BLaER1 (cell line): ENCODE measurements around the gene ARHGAP25.

Source experiments
- H3K27ac ChIP-seq: shearing (Covaris generic); formaldehyde crosslinking; 2 replicates; pipeline ENCODE4 v1.8.1; 2022
- H3K27me3 ChIP-seq: shearing (Covaris generic); formaldehyde crosslinking; 2 replicates; pipeline ENCODE4 v1.8.1; 2022
- H3K36me3 ChIP-seq: shearing (Covaris generic); formaldehyde crosslinking; 2 replicates; pipeline ENCODE4 v1.8.1; 2022
- H3K4me1 ChIP-seq: shearing (Covaris generic); formaldehyde crosslinking; 2 replicates; pipeline ENCODE4 v1.8.1; 2022
- H3K4me2 ChIP-seq: shearing (Covaris generic); formaldehyde crosslinking; 2 replicates; pipeline ENCODE4 v1.8.1; 2022
- H3K4me3 ChIP-seq: shearing (Covaris generic); formaldehyde crosslinking; 2 replicates; pipeline ENCODE4 v1.8.1; 2022
- H3K9ac ChIP-seq: shearing (Covaris generic); formaldehyde crosslinking; 2 replicates; pipeline ENCODE4 v1.8.1; 2022
- H3K9me3 ChIP-seq: shearing (Covaris generic); formaldehyde crosslinking; 2 replicates; pipeline ENCODE4 v1.8.1; 2022
- H4K20me1 ChIP-seq: shearing (Covaris generic); formaldehyde crosslinking; 2 replicates; pipeline ENCODE4 v1.8.1; 2022
- Cebpa-rat ChIP-seq: shearing (Covaris generic); IDR thresholded peaks from 2 replicates; pipeline ENCODE4 v1.8.1; 2022

The ARHGAP25 gene

DNA sequence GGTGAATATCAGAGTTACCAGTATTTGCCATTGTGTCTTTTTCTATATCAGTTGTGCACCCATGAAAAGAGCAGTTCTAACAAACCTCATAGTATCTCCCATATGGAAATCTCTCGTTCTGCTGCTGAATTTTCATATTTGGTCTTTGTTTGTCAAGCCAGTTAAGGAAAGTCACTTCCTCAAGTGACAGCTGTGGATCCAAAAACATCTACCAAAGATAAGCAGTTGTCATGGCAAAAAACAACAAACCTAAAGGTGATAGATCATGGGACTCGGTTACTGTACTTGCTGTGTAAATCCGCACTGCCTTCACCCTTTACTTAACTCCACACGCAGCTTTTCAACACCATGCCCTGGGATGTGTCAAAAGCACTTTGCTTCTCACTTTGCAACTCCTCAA is 119.3 kb downstream of the ARHGAP25 start:
- no peak for TF ChIP-seq Cebpa-rat
- no peaks in the 10 kb centered on the region for H3K9me3 ChIP-seq
- peaks cover 17% of the 10 kb centered on the region for H3K4me1 ChIP-seq
- no peaks in the 10 kb centered on the region for H3K36me3 ChIP-seq
- H3K27me3 ChIP-seq, result no peaks in the 10 kb centered on the region
- no peak overlapping the region for H3K4me2 ChIP-seq
- no peak overlapping the region for H3K4me3 ChIP-seq
- no peak overlapping the region for H3K9ac ChIP-seq
- H4K20me1 ChIP-seq, result no peaks in the 10 kb centered on the region
- H3K27ac ChIP-seq, result no peak overlapping the region

DNA sequence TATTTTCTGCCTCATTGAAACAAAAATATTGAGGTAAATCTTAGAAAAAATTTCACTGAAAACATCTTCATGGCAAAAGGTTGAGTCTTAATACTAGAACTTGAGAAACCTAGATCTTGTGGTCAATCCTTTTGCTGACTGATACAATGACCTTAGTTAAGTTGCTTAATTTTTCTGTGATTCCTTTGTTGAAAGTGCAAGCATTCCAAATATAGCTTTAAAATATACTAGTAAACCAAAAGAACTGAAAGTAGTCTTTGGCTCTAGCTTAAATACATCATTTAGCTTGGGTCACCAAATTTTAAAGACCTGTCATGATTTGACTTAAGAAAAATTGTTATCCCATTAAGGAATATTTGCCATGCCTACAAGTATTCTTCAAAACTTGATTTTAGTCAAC is 119.9 kb downstream of the ARHGAP25 start:
- Histone ChIP-seq H4K20me1 (no peaks in the 10 kb centered on the region), H3K36me3 (no peaks in the 10 kb centered on the region), H3K4me3 (no peak overlapping the region), H3K4me1 (peaks cover 17% of the 10 kb centered on the region), H3K27ac (no peak overlapping the region), H3K9me3 (no peaks in the 10 kb centered on the region), H3K27me3 (no peaks in the 10 kb centered on the region), H3K9ac (no peak overlapping the region), H3K4me2 (no peak overlapping the region)
- no peak for TF ChIP-seq Cebpa-rat

DNA sequence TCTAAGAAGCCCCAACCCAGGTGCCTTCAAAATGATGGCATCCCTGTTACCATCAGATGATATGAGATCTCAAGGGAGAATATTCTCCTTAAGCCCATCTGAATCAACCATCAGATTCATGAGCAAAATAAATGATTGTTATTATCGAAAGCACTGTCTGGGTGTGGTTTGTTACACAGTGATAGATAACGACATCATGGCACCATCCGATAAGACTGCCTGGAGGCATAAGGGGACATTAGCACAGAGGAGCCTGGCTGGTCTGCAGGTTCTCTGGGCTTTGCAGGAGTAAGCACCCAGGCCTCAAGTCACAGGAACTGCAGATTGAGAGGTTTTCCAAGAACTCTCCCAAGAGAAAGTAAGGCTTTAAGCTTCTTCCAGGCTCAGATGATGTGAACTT is 120.9 kb downstream of the ARHGAP25 start:
- Histone ChIP-seq H3K36me3 (no peaks in the 10 kb centered on the region), H3K4me2 (no peak overlapping the region), H3K4me3 (no peak overlapping the region), H3K4me1 (peaks cover 17% of the 10 kb centered on the region), H3K9ac (no peak overlapping the region), H3K27me3 (no peaks in the 10 kb centered on the region), H4K20me1 (no peaks in the 10 kb centered on the region), H3K9me3 (no peaks in the 10 kb centered on the region), H3K27ac (no peak overlapping the region)
- TF ChIP-seq Cebpa-rat, result no peak

DNA sequence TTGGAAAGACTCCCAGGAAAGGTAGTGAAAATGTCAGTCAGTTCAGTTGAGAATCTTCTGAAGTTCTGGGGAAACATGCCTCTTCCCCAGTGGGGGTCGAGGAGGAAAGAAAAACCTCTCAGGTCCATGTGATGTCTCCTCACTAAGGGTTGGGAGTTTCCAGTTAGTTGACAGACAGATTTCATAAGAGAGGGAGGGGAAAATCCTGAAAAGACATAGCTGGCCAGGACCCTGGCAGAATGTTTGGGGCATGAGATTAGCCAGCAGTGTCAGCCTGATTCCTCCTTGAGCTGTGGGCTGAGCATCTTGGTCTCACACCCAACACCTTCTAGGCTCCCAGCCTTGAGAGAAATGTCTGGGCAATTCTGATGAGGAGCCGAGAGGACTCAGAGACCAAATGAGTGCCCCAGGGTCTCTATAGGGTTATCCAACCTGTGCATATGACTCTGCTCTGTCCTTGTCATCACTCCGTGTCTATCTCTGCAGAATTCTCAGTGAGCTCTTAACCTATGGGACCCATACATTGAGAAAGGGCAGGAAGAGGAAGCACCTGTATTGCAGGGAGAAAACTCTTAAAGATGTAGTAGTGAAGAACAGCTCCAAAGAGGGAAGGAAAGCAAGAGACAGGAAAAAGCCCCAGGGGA is 122.7 kb downstream of the ARHGAP25 start:
- H3K36me3 ChIP-seq, result no peaks in the 10 kb centered on the region
- H3K9me3 ChIP-seq, result no peaks in the 10 kb centered on the region
- H4K20me1 ChIP-seq, result no peaks in the 10 kb centered on the region
- H3K27ac ChIP-seq, result no peak overlapping the region
- H3K27me3 ChIP-seq, result no peaks in the 10 kb centered on the region
- peaks cover 17% of the 10 kb centered on the region for H3K4me1 ChIP-seq
- H3K4me3 ChIP-seq, result no peak overlapping the region
- H3K9ac ChIP-seq, result no peak overlapping the region
- no peak for TF ChIP-seq Cebpa-rat
- H3K4me2 ChIP-seq, result peak overlapping the region; percentile 42

DNA sequence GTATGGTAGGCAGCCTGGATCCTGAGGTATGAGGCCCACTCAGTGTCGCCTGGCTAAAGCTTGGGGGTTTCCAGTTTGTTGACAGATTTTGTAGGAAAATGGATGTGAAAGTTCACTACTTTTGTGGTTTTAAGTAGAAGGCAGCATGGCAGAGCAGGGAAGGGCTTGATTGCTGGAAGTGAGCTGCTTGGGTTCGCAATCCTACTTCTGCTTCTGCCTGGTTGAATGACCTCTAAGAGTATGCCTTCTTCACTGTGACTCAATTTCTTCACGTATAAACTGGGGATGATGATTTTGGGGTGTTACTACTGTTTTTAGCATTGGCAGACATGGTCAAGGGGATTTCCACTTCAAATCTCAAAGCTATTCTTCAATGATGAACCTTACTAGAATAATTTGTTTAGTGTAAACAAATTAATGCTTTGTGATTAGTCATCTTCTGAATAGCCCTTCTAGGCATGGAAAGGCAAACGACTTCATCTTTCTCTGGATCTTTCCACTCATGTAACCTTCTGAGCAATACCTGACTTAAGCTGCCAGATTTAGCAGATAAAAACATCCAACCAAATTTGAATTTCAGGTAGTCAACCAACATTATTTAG is 123.3 kb downstream of the ARHGAP25 start:
- peak overlapping the region; percentile 42 for H3K4me2 ChIP-seq
- no peaks in the 10 kb centered on the region for H3K27me3 ChIP-seq
- no peaks in the 10 kb centered on the region for H4K20me1 ChIP-seq
- no peak for TF ChIP-seq Cebpa-rat
- H3K9me3 ChIP-seq, result no peaks in the 10 kb centered on the region
- H3K4me3 ChIP-seq, result no peak overlapping the region
- H3K27ac ChIP-seq, result no peak overlapping the region
- no peaks in the 10 kb centered on the region for H3K36me3 ChIP-seq
- H3K4me1 ChIP-seq, result peaks cover 17% of the 10 kb centered on the region
- no peak overlapping the region for H3K9ac ChIP-seq

DNA sequence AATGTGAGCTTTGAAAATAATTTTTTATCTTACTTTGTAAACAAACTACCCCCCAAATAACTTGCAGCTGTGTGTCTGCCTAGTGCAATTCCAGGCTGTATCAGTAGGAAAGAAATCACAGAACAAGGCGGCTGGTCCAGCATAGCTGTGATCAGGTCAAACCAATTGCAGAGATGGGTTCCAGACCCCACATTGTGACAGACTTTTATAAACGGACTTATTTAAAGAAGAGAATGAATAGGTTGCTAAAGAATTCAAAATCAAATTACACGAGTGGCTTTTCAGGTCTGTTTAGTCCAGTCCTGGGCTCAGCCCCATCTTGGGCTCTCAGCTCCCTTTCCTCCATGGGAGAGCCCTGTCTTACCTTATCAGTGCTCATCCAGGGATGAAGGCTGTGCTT is 125.5 kb downstream of the ARHGAP25 start:
- TF ChIP-seq Cebpa-rat, result no peak
- H4K20me1 ChIP-seq, result no peaks in the 10 kb centered on the region

DNA sequence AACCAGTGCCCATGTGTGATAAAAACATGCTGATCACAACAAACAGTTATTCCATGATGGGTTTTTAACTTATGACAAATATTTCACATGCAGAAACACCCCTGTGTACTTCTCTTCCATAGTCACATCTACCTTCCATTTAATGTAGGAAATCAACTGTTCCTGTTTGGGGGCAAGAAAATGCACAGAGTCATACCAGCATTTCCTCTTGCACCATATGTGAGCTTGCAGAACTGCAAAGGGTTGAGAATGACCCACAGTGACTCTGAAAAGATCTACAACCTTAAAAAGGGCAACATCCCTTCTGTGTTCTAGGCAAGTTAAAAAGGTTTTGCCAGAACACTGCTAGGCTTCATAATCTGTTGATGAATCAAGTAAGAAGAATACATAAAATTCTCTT is 126.7 kb downstream of the ARHGAP25 start:
- no peak for TF ChIP-seq Cebpa-rat
- no peak overlapping the region for H3K27ac ChIP-seq
- H3K4me3 ChIP-seq, result no peak overlapping the region
- H3K36me3 ChIP-seq, result no peaks in the 10 kb centered on the region
- H3K4me1 ChIP-seq, result peaks cover 17% of the 10 kb centered on the region
- H3K4me2 ChIP-seq, result no peak overlapping the region
- no peaks in the 10 kb centered on the region for H3K27me3 ChIP-seq
- H4K20me1 ChIP-seq, result no peaks in the 10 kb centered on the region
- no peak overlapping the region for H3K9ac ChIP-seq
- H3K9me3 ChIP-seq, result no peaks in the 10 kb centered on the region

More for the DNA sequence above, 125.5 kb downstream of the ARHGAP25 start:
- Histone ChIP-seq H3K9ac (no peak overlapping the region), H3K27ac (no peak overlapping the region), H3K27me3 (no peaks in the 10 kb centered on the region), H3K4me1 (peaks cover 17% of the 10 kb centered on the region), H3K36me3 (no peaks in the 10 kb centered on the region), H3K4me3 (no peak overlapping the region), H3K9me3 (no peaks in the 10 kb centered on the region), H3K4me2 (no peak overlapping the region)

DNA sequence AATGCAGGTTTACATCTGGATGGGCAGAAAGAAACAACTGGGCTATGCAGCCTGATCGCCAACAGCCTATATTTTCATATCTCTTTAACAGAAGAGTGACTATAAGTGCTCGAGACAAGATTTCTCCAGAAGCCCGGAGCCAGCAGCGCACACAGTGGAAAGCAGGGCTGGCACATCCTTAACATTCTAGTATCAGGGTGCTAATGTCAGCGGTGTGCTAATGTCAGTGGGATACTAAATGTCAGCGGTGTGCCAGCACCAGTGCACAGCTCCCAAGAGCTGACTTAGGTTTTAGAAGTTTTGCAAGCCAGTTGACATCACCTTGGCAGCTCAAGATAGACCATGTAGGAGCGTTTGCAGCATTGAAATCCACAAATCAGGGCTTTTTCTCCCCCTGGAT is 128.3 kb downstream of the ARHGAP25 start:
- Histone ChIP-seq H3K27me3 (no peaks in the 10 kb centered on the region), H3K4me3 (no peak overlapping the region), H3K4me2 (no peak overlapping the region), H3K9ac (no peak overlapping the region), H3K36me3 (no peaks in the 10 kb centered on the region), H3K9me3 (no peaks in the 10 kb centered on the region), H3K4me1 (peaks cover 14% of the 10 kb centered on the region), H3K27ac (no peak overlapping the region), H4K20me1 (no peaks in the 10 kb centered on the region)
- TF ChIP-seq Cebpa-rat, result no peak

DNA sequence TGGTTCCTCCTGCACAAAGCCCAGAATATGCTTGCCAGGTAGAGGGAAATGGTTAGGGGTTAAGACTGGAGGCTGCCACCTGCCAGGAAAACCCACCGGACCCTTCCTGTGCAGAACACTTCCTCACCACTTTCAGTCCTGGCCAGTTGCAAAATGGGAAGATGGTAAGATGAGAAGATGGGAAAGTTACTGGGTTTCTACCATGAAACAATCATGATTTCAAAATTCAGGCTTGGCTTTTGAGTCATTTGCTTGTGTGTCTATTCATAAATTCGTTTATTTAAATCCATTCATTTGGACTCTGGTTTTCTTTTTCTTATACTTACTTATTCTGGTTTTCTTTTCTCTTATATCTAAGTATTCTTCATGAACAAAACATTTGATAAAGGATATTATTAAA is 129.4 kb downstream of the ARHGAP25 start:
- no peak overlapping the region for H3K9ac ChIP-seq
- H4K20me1 ChIP-seq, result no peaks in the 10 kb centered on the region
- H3K36me3 ChIP-seq, result no peaks in the 10 kb centered on the region
- no peak overlapping the region for H3K4me3 ChIP-seq
- H3K4me2 ChIP-seq, result no peak overlapping the region
- H3K27me3 ChIP-seq, result no peaks in the 10 kb centered on the region
- H3K9me3 ChIP-seq, result no peaks in the 10 kb centered on the region
- no peak for TF ChIP-seq Cebpa-rat
- peaks cover 4% of the 10 kb centered on the region; the same call in 1 of the 2 replicates for H3K4me1 ChIP-seq
- H3K27ac ChIP-seq, result no peak overlapping the region

DNA sequence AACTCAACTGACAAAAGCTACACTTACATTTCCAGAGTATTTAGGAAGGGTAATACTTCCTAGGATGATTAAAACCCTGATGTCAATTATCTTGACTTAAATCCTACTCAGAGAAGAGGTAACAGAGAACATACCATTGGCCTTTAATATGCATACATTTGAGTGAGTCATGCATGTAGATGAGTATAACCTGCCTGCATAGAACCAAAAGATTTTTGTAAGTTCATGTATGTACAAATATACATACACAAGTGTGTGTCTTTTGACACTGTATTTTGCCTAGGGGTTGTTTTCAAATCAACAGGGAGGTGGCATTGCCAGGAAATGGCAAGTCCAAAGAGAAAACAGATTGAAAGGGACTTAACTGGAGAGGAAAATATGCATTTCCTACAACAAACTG is 130.5 kb downstream of the ARHGAP25 start:
- Histone ChIP-seq H3K27me3 (no peaks in the 10 kb centered on the region), H3K4me3 (no peak overlapping the region), H3K27ac (no peak overlapping the region), H4K20me1 (no peaks in the 10 kb centered on the region), H3K4me2 (no peak overlapping the region), H3K9ac (no peak overlapping the region), H3K4me1 (peaks cover 4% of the 10 kb centered on the region; the same call in 1 of the 2 replicates), H3K9me3 (no peaks in the 10 kb centered on the region), H3K36me3 (no peaks in the 10 kb centered on the region)
- TF ChIP-seq Cebpa-rat, result no peak
